GM19372 (cell line): ENCODE measurements around the gene FGD2.
"Not testable (repeated sequence)": the region's sequence is repeated elsewhere in the genome, so short reads cannot be mapped to it uniquely, and the experiment has no call there.

Experiments
- ATAC-seq: cut with Tn5 transposase; IDR thresholded peaks from one replicate; pipeline ENCODE4 v1.9.1; 2021; ENCODE audit warnings: mild to moderate bottlenecking, low read depth, moderate library complexity; ENCODE audit not compliant: unreplicated experiment

FGD2 gene

GRCh38 chr6:37033819-37034795 is 28.7 kb downstream of the FGD2 start:
- ATAC-seq, result no peak

GRCh38 chr6:37036146-37036545 is 30.7 kb downstream of the FGD2 start:
- no peak for ATAC-seq

GRCh38 chr6:37038292-37039198 is 33.1 kb downstream of the FGD2 start:
- ATAC-seq, result no peak

GRCh38 chr6:37039958-37040357 is 34.5 kb downstream of the FGD2 start:
- no peak for ATAC-seq

GRCh38 chr6:37041521-37041920 is 36.1 kb downstream of the FGD2 start:
- ATAC-seq, result no peak

- no peak for ATAC-seq
Observed at GRCh38 chr6:37042150-37042549, 36.7 kb downstream of the FGD2 start.

- not testable (repeated sequence) for ATAC-seq
Observed at GRCh38 chr6:37043091-37043490, 37.6 kb downstream of the FGD2 start.

- no peak for ATAC-seq
Observed at GRCh38 chr6:37047346-37047688, 41.9 kb downstream of the FGD2 start.

GRCh38 chr6:37047689-37048402 is 42.4 kb downstream of the FGD2 start:
- no peak for ATAC-seq

GRCh38 chr6:37048403-37048850 is 43.0 kb downstream of the FGD2 start:
- ATAC-seq, result no peak

GRCh38 chr6:37048851-37049757 is 43.6 kb downstream of the FGD2 start:
- ATAC-seq, result no peak

- no peak for ATAC-seq
Observed at GRCh38 chr6:37049758-37050044, 44.2 kb downstream of the FGD2 start.

GRCh38 chr6:37050045-37050853 is 44.8 kb downstream of the FGD2 start:
- ATAC-seq, result no peak

GRCh38 chr6:37050854-37051137 is 45.3 kb downstream of the FGD2 start:
- ATAC-seq, result no peak

- no peak for ATAC-seq
Observed at GRCh38 chr6:37051138-37052026, 45.9 kb downstream of the FGD2 start.

- no peak for ATAC-seq
Observed at GRCh38 chr6:37052027-37052628, 46.7 kb downstream of the FGD2 start.

GRCh38 chr6:37053683-37054082 is 48.2 kb downstream of the FGD2 start:
- ATAC-seq, result no peak

GRCh38 chr6:37054171-37054570 is 48.7 kb downstream of the FGD2 start:
- no peak for ATAC-seq
